Adrenal gland (tissue), 19 donors: ENCODE data around the gene LRFN4. TPM values are rescaled to one million over a fixed set of nuclear protein-coding genes. Genes with fewer than 3 reads are reported as not detected.
A peak's percentile ranks its signal among the peaks of the same experiment; 100 is the strongest.

Source experiments
- DNase-seq, 7 donors: peaks; one replicate each; pipeline ENCODE4 v3.0.0-alpha.2; 2019 to 2020
- H3K27ac ChIP-seq, 5 donors: fragments of 200-600 bp; sonication (generic) in 4 of 5; 1 replicate in 3 of 5; 2 replicates in 2 of 5; pipeline versions ENCODE4 v1.5.1 to v1.8.0; 2016 to 2020; ENCODE audit warnings: mild to moderate bottlenecking in 1 of 5
- H3K27me3 ChIP-seq: fragments of 200-600 bp; 2 replicates; pipeline ENCODE4 v1.8.0; 2021
- H3K36me3 ChIP-seq, 2 donors: fragments of 200-600 bp; replicated peaks in 1 of 2; 1 replicate in 1 of 2; 2 replicates in 1 of 2; pipeline versions ENCODE4 v1.5.1 to v1.8.0; 2018 to 2022
- H3K4me1 ChIP-seq, 2 donors: fragments of 200-600 bp; replicated peaks in 1 of 2; 1 replicate in 1 of 2; 2 replicates in 1 of 2; pipeline versions ENCODE4 v1.5.1 to v1.8.0; 2018 to 2021
- H3K4me3 ChIP-seq, 4 donors: fragments of 200-600 bp; sonication (generic) in 3 of 4; one replicate each; pipeline ENCODE4 v1.5.1; 2016 to 2018
- H3K9me3 ChIP-seq, 3 donors: fragments of 200-600 bp; sonication (generic) in 1 of 3; replicated peaks in 1 of 3; 1 replicate in 2 of 3; 2 replicates in 1 of 3; pipeline versions ENCODE4 v1.5.1 to v1.8.0; 2016 to 2021
- POLR2A ChIP-seq, 2 donors: fragments of 450-650 bp; IDR thresholded peaks; one replicate each; pipeline ENCODE4 v1.6.1; 2017; ENCODE audit warnings: antibody characterized with exemption in 2 of 2, mild to moderate bottlenecking in 2 of 2, moderate library complexity in 1 of 2
- WGBS, 4 donors: extraction: QIAGEN DNeasy Blood & Tissue Kit in 2 of 4; methylation state at CpG; one replicate each; pipeline versions ENCODE4 v1.1.5 to v1.1.7; 2013 to 2017; 5-methylcytosine and 5-hydroxymethylcytosine counted together
- intact Hi-C, 2 donors: fragments of 100-400 bp; cut with DNase I; formaldehyde crosslinking; loops; one replicate each; pipeline versions ENCODE4 v1.14.1 to v1.15.0; 2022 to 2023
- long read RNA-seq, 10 donors: library from polyadenylated mRNA in 3 of 10; unstranded in 2 of 10; stranded (forward) in 1 of 10; transcript quantifications; one replicate each; pipeline ENCODE4 v2.0.0 and lab custom pipeline, GENCODE V29; 2021 to 2026
- polyA plus RNA-seq, 3 donors: library from polyadenylated mRNA; stranded (reverse); fragments of 200-250 nt in 2 of 3; fragments of 350-450 nt in 1 of 3; fragmentation: Illumina TruSeq in 1 of 3; extraction: RNeasy Lipid Tissue Mini Kit (QIAGEN cat#74804) in 1 of 3; gene quantifications; one replicate each; pipeline ENCODE4 v1.2.3, GENCODE V29; 2013 to 2014
- total RNA-seq, 9 donors: library from RNA; depleted of rRNA in 4 of 9; stranded (reverse); fragments of >200 nt in 4 of 9; fragments of 120-200 nt in 1 of 9; fragmentation: NEBNext Ultra II Directional in 1 of 9; extraction: Animal tissue kit (Norgen Biotek cat#: 25700) in 1 of 9; gene quantifications; one replicate each; pipeline versions ENCODE4 v1.1.0 to v1.2.4, GENCODE V29; 2013 to 2023
- TF ChIP-seq, protein P1 (sequence below), 6 experiments: fragments of 450-650 bp in 4 of 6; fragments of 200-600 bp in 2 of 6; sonication (generic) in 1 of 6; IDR thresholded peaks; 1 replicate in 5 of 6; 2 replicates in 1 of 6; pipeline versions ENCODE4 v1.5.1 to v1.8.0; 2016 to 2021; ENCODE audit warnings: antibody characterized with exemption in 6 of 6, mild to moderate bottlenecking in 2 of 6, moderate library complexity in 1 of 6
- donor health status: healthy with polysubstance abuse.
- donor health status: Bipolar disorder and iron deficiency.
- donor health status: DM: yes; HTN: yes; CAD: no.
- donor health status: DM: no; HTN: no; CAD: no.
- donor health status: DM: no; HTN: no; CAD: no.
- donor health status: DM: yes; HTN: yes; CAD: no.

LRFN4 gene
- 10 to 100 TPM in 7 of 9 donors, 1 to 10 TPM in 2; 3.8 to 25.6 (median 15.5) TPM for total RNA-seq
- 10 to 100 TPM in 2 of 3 donors, under 1 TPM in 1; 0.24 to 74.3 (median 17.1) TPM for polyA plus RNA-seq
- long read RNA-seq, donor 1, partial matches to known transcripts: 25 of 27 reads
- long read RNA-seq, donor 1, other reads (novel, unspliced or antisense): 0 of 27 reads
- long read RNA-seq, donor 2, partial matches to known transcripts: 5 of 7 reads
- long read RNA-seq, donor 2, other reads (novel, unspliced or antisense): 0 of 7 reads
- long read RNA-seq, donor 3, partial matches to known transcripts: 5 of 10 reads
- long read RNA-seq, donor 3, other reads (novel, unspliced or antisense): 5 of 10 reads
- long read RNA-seq, donor 4: 0 reads
- long read RNA-seq, donor 5, transcript LRFN4-201 (2 exons, 2,431 nt): major isoform, 26 of 40 reads
- long read RNA-seq, donor 5, partial matches to known transcripts: 1 of 40 reads
- long read RNA-seq, donor 5, other reads (novel, unspliced or antisense): 13 of 40 reads
- long read RNA-seq, donor 6, partial matches to known transcripts: 1 of 1 reads
- long read RNA-seq, donor 6, other reads (novel, unspliced or antisense): 0 of 1 reads
- long read RNA-seq, donor 7, partial matches to known transcripts: 0 of 2 reads
- long read RNA-seq, donor 7, other reads (novel, unspliced or antisense): 0 of 2 reads
- long read RNA-seq, donor 8, partial matches to known transcripts: 5 of 8 reads
- long read RNA-seq, donor 8, other reads (novel, unspliced or antisense): 0 of 8 reads
- long read RNA-seq, donor 9: 0 reads
- long read RNA-seq, donor 10, partial matches to known transcripts: 0 of 2 reads
- long read RNA-seq, donor 10, other reads (novel, unspliced or antisense): 0 of 2 reads

DNA sequence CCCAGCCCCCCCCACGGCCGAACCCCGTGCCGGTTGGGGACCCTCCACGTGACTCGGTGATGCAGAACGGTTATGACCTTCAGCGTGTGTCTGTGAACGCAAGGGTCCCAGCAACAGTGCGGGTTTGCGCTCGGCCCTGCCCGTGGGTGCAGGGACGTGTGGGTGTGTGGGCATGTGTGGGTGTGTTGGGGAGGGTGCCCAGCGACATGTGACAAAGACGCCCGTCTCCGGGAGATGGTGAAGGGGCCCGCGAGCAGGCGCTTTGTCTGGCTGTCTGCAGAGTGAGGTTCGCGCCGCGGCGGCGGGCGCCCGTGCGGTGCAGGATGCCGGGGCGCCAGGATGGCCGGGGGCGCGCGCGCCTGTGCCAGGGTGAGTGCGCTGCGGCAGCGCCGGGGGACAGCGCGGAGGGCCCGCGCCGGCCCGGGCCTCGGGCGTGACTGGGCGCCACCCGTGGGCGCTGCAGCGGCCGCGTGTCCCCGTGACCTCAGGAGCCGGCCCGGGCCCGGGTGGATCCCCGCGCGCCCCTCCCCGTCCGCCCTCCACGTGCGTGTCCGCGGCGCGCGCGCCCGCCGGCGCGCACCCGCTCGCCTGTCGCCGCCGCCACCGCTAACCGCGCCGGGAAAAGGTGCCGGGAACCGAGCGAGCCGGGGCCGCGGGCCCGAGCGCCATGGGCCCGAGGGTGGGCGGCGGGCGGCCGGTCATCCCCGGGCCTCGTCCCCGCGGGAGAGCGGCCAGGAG is at the start of gene LRFN4:
LRFN4 (plus strand) TSS at position 569 of the 738 bp plus-strand sequence. CDS start 681 bp downstream, outside the sequence.
- intact Hi-C loops: no loop called here
- Histone ChIP-seq H3K9me3 (no peaks in the 10 kb centered on the region), H3K36me3 (no peaks in the 10 kb centered on the region), H3K27ac (peak within 1 kb of the TSS; percentile 15 to 92 (median 78)), H3K4me1 (peaks cover 6% of the 10 kb centered on the region in 2 donors), H3K4me3 (peak within 1 kb of the TSS; percentile 29 to 64 (median 40)), H3K27me3 (no peaks in the 10 kb centered on the region)
- TF ChIP-seq, protein P1, sequence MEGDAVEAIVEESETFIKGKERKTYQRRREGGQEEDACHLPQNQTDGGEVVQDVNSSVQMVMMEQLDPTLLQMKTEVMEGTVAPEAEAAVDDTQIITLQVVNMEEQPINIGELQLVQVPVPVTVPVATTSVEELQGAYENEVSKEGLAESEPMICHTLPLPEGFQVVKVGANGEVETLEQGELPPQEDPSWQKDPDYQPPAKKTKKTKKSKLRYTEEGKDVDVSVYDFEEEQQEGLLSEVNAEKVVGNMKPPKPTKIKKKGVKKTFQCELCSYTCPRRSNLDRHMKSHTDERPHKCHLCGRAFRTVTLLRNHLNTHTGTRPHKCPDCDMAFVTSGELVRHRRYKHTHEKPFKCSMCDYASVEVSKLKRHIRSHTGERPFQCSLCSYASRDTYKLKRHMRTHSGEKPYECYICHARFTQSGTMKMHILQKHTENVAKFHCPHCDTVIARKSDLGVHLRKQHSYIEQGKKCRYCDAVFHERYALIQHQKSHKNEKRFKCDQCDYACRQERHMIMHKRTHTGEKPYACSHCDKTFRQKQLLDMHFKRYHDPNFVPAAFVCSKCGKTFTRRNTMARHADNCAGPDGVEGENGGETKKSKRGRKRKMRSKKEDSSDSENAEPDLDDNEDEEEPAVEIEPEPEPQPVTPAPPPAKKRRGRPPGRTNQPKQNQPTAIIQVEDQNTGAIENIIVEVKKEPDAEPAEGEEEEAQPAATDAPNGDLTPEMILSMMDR (IDR thresholded peaks at IDR 0.05): no peak
- no peak for TF ChIP-seq POLR2A (IDR thresholded peaks at IDR 0.05)
- 0 to 1% (median 1%) methylated on average over 2 to 103 of the region's 103 CpGs; no CpG with 5 or more reads in 1 of the 4 donors for WGBS, 4 donors
- peak in 1 of 7 donors; percentile 60 for DNase-seq

DNA sequence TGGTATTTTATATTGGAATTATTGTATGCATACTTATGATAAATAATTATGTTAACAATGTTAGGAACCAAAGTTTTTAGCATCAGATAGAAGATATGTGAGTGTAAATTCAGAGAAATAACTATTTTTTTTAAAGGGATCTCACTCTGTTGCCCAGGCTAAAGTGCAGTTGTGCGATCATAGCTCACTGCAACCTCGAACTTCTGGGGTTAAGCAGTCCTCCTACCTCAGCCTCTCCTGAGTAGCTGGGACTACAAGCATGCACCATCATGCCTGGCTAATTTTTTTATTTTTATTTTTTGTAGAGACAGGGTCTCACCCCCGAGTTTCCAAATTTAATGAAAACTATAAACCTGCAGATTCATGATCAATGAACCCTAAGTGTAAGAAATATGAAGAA is 47.3 kb upstream of the LRFN4 start:
- TF ChIP-seq POLR2A (IDR thresholded peaks at IDR 0.05): no peak
- TF ChIP-seq, protein P1 (IDR thresholded peaks at IDR 0.05): no peak
- WGBS, 4 donors: 91 to 96% (median 92%) methylated on average over 3 of the region's 3 CpGs
- no peaks in the 10 kb centered on the region for H3K36me3 ChIP-seq
- no peaks in the 10 kb centered on the region for H3K27me3 ChIP-seq
- H3K27ac ChIP-seq: no peak overlapping the region
- H3K4me3 ChIP-seq: no peak overlapping the region
- H3K4me1 ChIP-seq: no peaks in the 10 kb centered on the region
- intact Hi-C loops: no loop called here
- DNase-seq: no peak
- no peaks in the 10 kb centered on the region for H3K9me3 ChIP-seq

DNA sequence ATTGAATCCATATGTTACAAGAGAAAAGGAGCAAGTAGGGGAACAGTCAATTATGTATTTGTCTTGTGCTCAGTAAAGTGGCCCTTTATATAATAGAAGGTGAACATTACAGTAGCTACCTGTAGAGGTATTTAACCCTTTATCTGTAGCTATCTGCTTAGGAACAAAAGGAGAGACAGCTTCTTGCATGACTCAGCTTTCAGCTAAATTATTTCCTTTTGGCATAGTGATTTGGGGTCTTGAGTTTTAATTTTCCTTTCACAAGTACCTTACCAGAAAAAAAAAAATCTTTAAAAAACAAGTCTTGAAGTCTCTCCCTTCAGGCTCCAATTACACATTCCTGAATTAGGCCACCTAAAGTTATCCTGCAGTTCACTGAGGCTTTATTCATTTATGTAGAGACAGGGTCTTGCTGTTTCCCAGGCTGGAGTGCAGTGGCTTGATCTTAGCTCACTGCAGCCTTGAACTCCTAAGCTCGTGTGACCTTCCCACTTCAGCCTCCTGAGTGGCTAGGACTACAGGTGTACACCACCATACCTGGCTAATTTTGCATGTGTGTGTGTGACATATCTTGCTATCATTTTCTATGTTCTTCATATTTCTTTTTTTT is 46.2 kb upstream of the LRFN4 start:
- H3K27me3 ChIP-seq: no peaks in the 10 kb centered on the region
- intact Hi-C loops: no loop called here
- TF ChIP-seq POLR2A (IDR thresholded peaks at IDR 0.05): no peak
- TF ChIP-seq, protein P1 (IDR thresholded peaks at IDR 0.05): no peak
- no peak overlapping the region for H3K27ac ChIP-seq
- H3K9me3 ChIP-seq: no peaks in the 10 kb centered on the region
- no peak overlapping the region for H3K4me3 ChIP-seq
- DNase-seq: no peak
- H3K4me1 ChIP-seq: no peaks in the 10 kb centered on the region
- H3K36me3 ChIP-seq: no peaks in the 10 kb centered on the region
- 76 to 92% (median 90%) methylated on average over 1 of the region's 1 CpG for WGBS, 4 donors
